Measurements from ENCODE around the gene GLRX2. TPM values are rescaled to one million over a fixed set of nuclear protein-coding genes. Genes with fewer than 3 reads are reported as not detected.

The GLRX2 gene
- polyA plus RNA-seq, 1 experiment, result 9.2 TPM

- DNase-seq (ENCODE audit: low read depth), result no peak
- CTCF ChIA-PET, result no interaction called here
- no peak for TF ChIP-seq CTCF (IDR thresholded peaks at IDR 0.05; ENCODE audit: insufficient read depth, low read depth, low read length)
- no peaks in the 10 kb centered on the region for H3K27me3 ChIP-seq (ENCODE audit: control insufficient read depth, insufficient read depth, low read length)
- H3K36me3 ChIP-seq (ENCODE audit: control insufficient read depth, insufficient read depth, low read length), result no peaks in the 10 kb centered on the region
- POLR2A ChIA-PET, result no interaction called here
- peak overlapping the region; percentile 72 for H3K4me3 ChIP-seq (ENCODE audit: low read depth, low read length)
Measured at GRCh38 chr1:193060938-193061337, 44.3 kb downstream of the GLRX2 start.

GRCh38 chr1:193060406-193060805, 44.8 kb downstream of the GLRX2 start:
- ChIA-PET CTCF (no interaction called here), POLR2A (no interaction called here)
- H3K36me3 ChIP-seq (ENCODE audit: control insufficient read depth, insufficient read depth, low read length), result no peaks in the 10 kb centered on the region

GRCh38 chr1:193060115-193060403, 45.2 kb downstream of the GLRX2 start:
- no peak for TF ChIP-seq CTCF (IDR thresholded peaks at IDR 0.05; ENCODE audit: insufficient read depth, low read depth, low read length)
- ChIA-PET CTCF (no interaction called here), POLR2A (no interaction called here)
- no peaks in the 10 kb centered on the region for H3K27me3 ChIP-seq (ENCODE audit: control insufficient read depth, insufficient read depth, low read length)
- H3K36me3 ChIP-seq (ENCODE audit: control insufficient read depth, insufficient read depth, low read length), result no peaks in the 10 kb centered on the region
- peak overlapping the region; percentile 72 for H3K4me3 ChIP-seq (ENCODE audit: low read depth, low read length)
- DNase-seq (ENCODE audit: low read depth), result no peak

More at GRCh38 chr1:193060406-193060805, 44.8 kb downstream of the GLRX2 start:
- no peak for TF ChIP-seq CTCF (IDR thresholded peaks at IDR 0.05; ENCODE audit: insufficient read depth, low read depth, low read length)
- H3K4me3 ChIP-seq (ENCODE audit: low read depth, low read length), result peak overlapping the region; percentile 72
- H3K27me3 ChIP-seq (ENCODE audit: control insufficient read depth, insufficient read depth, low read length), result no peaks in the 10 kb centered on the region
- DNase-seq (ENCODE audit: low read depth), result no peak

GRCh38 chr1:193059282-193060114, 45.7 kb downstream of the GLRX2 start, which contains the start of the genes RO60 and UCHL5:
RO60 (plus strand) TSS chr1:193059612; CDS start chr1:193069055, 9,443 bp downstream.
UCHL5 (minus strand) TSS chr1:193059360; CDS start chr1:193059260, 100 bp downstream.
- TF ChIP-seq CTCF (IDR thresholded peaks at IDR 0.05; ENCODE audit: insufficient read depth, low read depth, low read length), result 0 out of 2 replicates have a peak, but pooled peaks have one; percentile 16
- no peaks in the 10 kb centered on the region for H3K36me3 ChIP-seq (ENCODE audit: control insufficient read depth, insufficient read depth, low read length)
- peak within 1 kb of the TSS; percentile 72 for H3K4me3 ChIP-seq (ENCODE audit: low read depth, low read length)
- CTCF ChIA-PET, result interaction anchor here (0.7 to 2.1 kb wide), 6 partner anchors 9 to 585 kb away, joined by 3 to 6 read pairs (median 3); no protein-coding TSS in a partner anchor
- DNase-seq (ENCODE audit: low read depth), result peak; percentile 90
- POLR2A ChIA-PET, result interaction anchor here (0.6 kb wide), 1 partner anchor 125 kb away, joined by 3 read pairs; no protein-coding TSS in a partner anchor
- no peaks in the 10 kb centered on the region for H3K27me3 ChIP-seq (ENCODE audit: control insufficient read depth, insufficient read depth, low read length)

- ChIA-PET POLR2A (interaction anchor here (0.5 to 0.6 kb wide), 2 partner anchors 47 to 126 kb away, joined by 3 to 7 read pairs; partner anchors contain the start of gene GLRX2), CTCF (interaction anchor here (0.7 to 2.1 kb wide), 7 partner anchors 10 to 584 kb away, joined by 3 to 6 read pairs (median 3); no protein-coding TSS in a partner anchor)
- H3K4me3 ChIP-seq (ENCODE audit: low read depth, low read length), result peak overlapping the region; percentile 72
- DNase-seq (ENCODE audit: low read depth), result no peak
- TF ChIP-seq CTCF (IDR thresholded peaks at IDR 0.05; ENCODE audit: insufficient read depth, low read depth, low read length), result no peak
- no peaks in the 10 kb centered on the region for H3K27me3 ChIP-seq (ENCODE audit: control insufficient read depth, insufficient read depth, low read length)
- no peaks in the 10 kb centered on the region for H3K36me3 ChIP-seq (ENCODE audit: control insufficient read depth, insufficient read depth, low read length)
Measured at GRCh38 chr1:193058529-193059281, 46.5 kb downstream of the GLRX2 start.
